Panc1 (cell line): ENCODE measurements around the gene PPP1R12A. TPM values are rescaled to one million over a fixed set of nuclear protein-coding genes. Genes with fewer than 3 reads are reported as not detected.

Experiments
- ATAC-seq: fragments of 200-7000 bp; cut with Tn5 transposase; 2 replicates; pipeline ENCODE4 v1.9.1; 2020; ENCODE audit warnings: mild to moderate bottlenecking, moderate library complexity
- BruUV-seq: library from RNA; stranded (reverse); fragments of 400-500 nt; replicated peaks from 2 replicates; lab custom pipeline; 2021; lab: Mats Ljungman, UMichigan
- CTCF ChIA-PET: fragments of 300-600 bp; sonication (Branson Sonifier 250); formaldehyde crosslinking; loops from one replicate; lab custom pipeline; 2022; ENCODE audit warnings: antibody characterized with exemption; lab: Charles Lee
- POLR2A ChIA-PET: fragments of 300-600 bp; sonication (Branson Sonifier 250); formaldehyde crosslinking; loops from one replicate; lab custom pipeline; 2022; ENCODE audit warnings: antibody characterized with exemption; lab: Charles Lee
- DNase-seq: peaks from one replicate; pipeline ENCODE4 v3.0.0-alpha.2; 2010; ENCODE audit warnings: low read depth, low spot score
- H3K27ac ChIP-seq: 2 replicates; pipeline ENCODE4 v1.5.1; 2011; ENCODE audit warnings: mild to moderate bottlenecking, low read length, inconsistent platforms
- H3K27me3 ChIP-seq: fragments of 200-500 bp; sonication (Bioruptor generic); 2 replicates; pipeline ENCODE4 v1.6.0; 2014; ENCODE audit warnings: low read length, inconsistent platforms; ENCODE audit not compliant: control insufficient read depth, insufficient read depth
- H3K36me3 ChIP-seq: fragments of 200-500 bp; sonication (Bioruptor generic); 2 replicates; pipeline ENCODE4 v1.5.1; 2014; ENCODE audit warnings: inconsistent platforms, mild to moderate bottlenecking, low read length, moderate library complexity; ENCODE audit not compliant: control insufficient read depth, insufficient read depth
- H3K4me1 ChIP-seq: 2 replicates; pipeline ENCODE4 v1.5.1; 2011; ENCODE audit warnings: inconsistent platforms, mild to moderate bottlenecking, low read length, moderate library complexity; ENCODE audit not compliant: control insufficient read depth, insufficient read depth
- H3K4me3 ChIP-seq, 2 experiments: 2 replicates each; pipeline ENCODE4 v1.5.1; 2011 to 2012; ENCODE audit warnings: low read depth in 2 of 2, low read length in 2 of 2, mild to moderate bottlenecking in 2 of 2, inconsistent platforms in 1 of 2, moderate library complexity in 1 of 2
- H3K9me3 ChIP-seq: fragments of 200-500 bp; sonication (Bioruptor generic); 2 replicates; pipeline ENCODE4 v1.5.1; 2014; ENCODE audit warnings: low read depth, mild to moderate bottlenecking, inconsistent platforms, low read length, moderate library complexity; ENCODE audit not compliant: control insufficient read depth, insufficient read depth
- CTCF ChIP-seq: fragments of 450-650 bp; IDR thresholded peaks from 2 replicates; pipeline ENCODE4 v1.5.1; 2017; ENCODE audit warnings: mild to moderate bottlenecking
- POLR2AphosphoS5 ChIP-seq: IDR thresholded peaks from 2 replicates; pipeline ENCODE4 v1.6.1; 2012; ENCODE audit warnings: mild to moderate bottlenecking, low read depth, low read length, moderate library complexity
- REST ChIP-seq, 2 experiments: IDR thresholded peaks; 2 replicates each; pipeline ENCODE4 v1.6.1; 2011 to 2012; ENCODE audit warnings: low read depth in 2 of 2, control low read depth in 1 of 2, low read length in 1 of 2, mild to moderate bottlenecking in 1 of 2, moderate library complexity in 1 of 2; ENCODE audit not compliant: insufficient read depth in 1 of 2
- SIN3A ChIP-seq: IDR thresholded peaks from 2 replicates; pipeline ENCODE4 v1.6.1; 2012; ENCODE audit warnings: low read depth, mild to moderate bottlenecking, low read length, moderate library complexity, borderline replicate concordance; ENCODE audit not compliant: insufficient read depth
- TCF7L2 ChIP-seq: IDR thresholded peaks from 2 replicates; pipeline ENCODE4 v1.6.1; 2011; ENCODE audit warnings: mild to moderate bottlenecking, low read depth, low read length, inconsistent platforms
- in situ Hi-C: cut with HindIII; loops from 2 replicates; pipeline ENCODE4 v1.10.0; 2016; ENCODE audit warnings: low sequenced_read_pairs, low pct_unique_long_range_greater_than_20kb
- intact Hi-C: fragments of 100-400 bp; cut with micrococcal nuclease; formaldehyde crosslinking; loops from one replicate; pipeline ENCODE4 v1.10.0; 2022; ENCODE audit not compliant: unreplicated experiment
- total RNA-seq: library from RNA; stranded (reverse); gene quantifications from one replicate; pipeline ENCODE4 v1.2.1, GENCODE V29; 2021; ENCODE audit not compliant: unreplicated experiment

The PPP1R12A gene
- total RNA-seq, 1 experiment from 2014 or later, result 61.6 TPM

GRCh38 chr12:79919762-79920161 lies 15.1 kb downstream of the PPP1R12A start:
- ChIA-PET POLR2A (no interaction called here), CTCF (no interaction called here)
- Histone ChIP-seq H3K4me1 (0 out of 2 replicates have a peak, but pooled peaks cover 3% of the 10 kb centered on the region), H3K27ac (no peak overlapping the region), H3K4me3 (no peak overlapping the region), H3K36me3 (no peaks in the 10 kb centered on the region), H3K9me3 (no peaks in the 10 kb centered on the region), H3K27me3 (no peaks in the 10 kb centered on the region)
- no peak for DNase-seq
- in situ Hi-C loops (no loop called here), intact Hi-C loops (no loop called here)
- TF ChIP-seq REST (IDR thresholded peaks at IDR 0.05; ENCODE audit: insufficient read depth in 1 of 2, low read depth in 2 of 2, low read length in 1 of 2), result no peak
- TF ChIP-seq CTCF, result no peak
- no peak for TF ChIP-seq TCF7L2
- no peak for TF ChIP-seq POLR2AphosphoS5
- TF ChIP-seq SIN3A, result no peak
- ATAC-seq, result no peak
- no TSS peak for BruUV-seq

DNA sequence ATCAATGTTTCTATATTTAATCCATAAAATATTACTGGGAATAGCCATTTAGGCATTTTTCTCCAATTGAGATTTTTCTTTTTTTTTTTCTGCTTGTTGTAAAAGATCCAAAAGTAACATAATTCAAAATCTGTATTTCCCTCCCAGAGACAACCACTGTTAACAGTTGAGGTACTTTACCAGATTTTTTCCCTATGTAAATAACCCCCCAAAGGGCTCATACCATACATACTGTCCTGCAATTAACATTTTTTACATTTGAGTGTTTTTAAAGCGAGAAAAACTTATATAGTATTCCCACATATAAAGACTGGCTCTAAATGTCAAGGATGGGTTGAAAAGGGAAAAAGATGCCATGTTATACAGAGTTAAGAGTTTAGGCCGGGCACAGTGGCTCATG lies 18.1 kb downstream of the PPP1R12A start:
- H3K36me3 ChIP-seq, result no peaks in the 10 kb centered on the region
- ATAC-seq, result no peak
- no peaks in the 10 kb centered on the region for H3K9me3 ChIP-seq
- H3K4me1 ChIP-seq, result peaks cover 11% of the 10 kb centered on the region
- intact Hi-C loops, result no loop called here
- H3K27ac ChIP-seq, result no peak overlapping the region
- CTCF ChIA-PET, result no interaction called here
- no peak for TF ChIP-seq REST (IDR thresholded peaks at IDR 0.05; ENCODE audit: insufficient read depth in 1 of 2, low read depth in 2 of 2, low read length in 1 of 2)
- no peak for TF ChIP-seq CTCF
- TF ChIP-seq TCF7L2, result no peak
- TF ChIP-seq POLR2AphosphoS5, result no peak
- no peak for TF ChIP-seq SIN3A
- DNase-seq, result no peak
- H3K27me3 ChIP-seq, result no peaks in the 10 kb centered on the region
- POLR2A ChIA-PET, result no interaction called here
- no TSS peak for BruUV-seq
- no peak overlapping the region for H3K4me3 ChIP-seq
- in situ Hi-C loops, result no loop called here
